Prostate gland (tissue), 2 donors: ENCODE data around the gene WWTR1. TPM values are rescaled to one million over a fixed set of nuclear protein-coding genes. Genes with fewer than 3 reads are reported as not detected.
A peak's percentile ranks its signal among the peaks of the same experiment; 100 is the strongest.

Experiments
- DNase-seq: peaks from one replicate; pipeline ENCODE4 v3.0.0-alpha.2; 2019; ENCODE audit warnings: low spot score
- H3K27ac ChIP-seq, 2 donors: fragments of 200-600 bp; sonication (generic); 2 replicates each; pipeline ENCODE4 v1.5.1; 2017 to 2019
- H3K27me3 ChIP-seq: fragments of 200-600 bp; sonication (generic); replicated peaks from 2 replicates; pipeline ENCODE4 v1.5.1; 2019; ENCODE audit not compliant: insufficient read depth
- H3K36me3 ChIP-seq, 2 donors: fragments of 200-600 bp; sonication (generic); 1 replicate in 1 of 2; 2 replicates in 1 of 2; pipeline versions ENCODE4 v1.5.1 to v1.8.1; 2017 to 2019
- H3K4me1 ChIP-seq: fragments of 200-600 bp; sonication (generic); replicated peaks from 2 replicates; pipeline ENCODE4 v1.5.1; 2019
- H3K4me3 ChIP-seq, 2 donors: fragments of 200-600 bp; sonication (generic); 2 replicates each; pipeline ENCODE4 v1.5.1; 2017 to 2019
- H3K9me3 ChIP-seq: fragments of 200-600 bp; sonication (generic); 2 replicates; pipeline ENCODE4 v1.5.1; 2017
- CTCF ChIP-seq, 4 experiments: fragments of 200-600 bp in 2 of 4; fragments of 450-650 bp in 2 of 4; sonication (generic) in 2 of 4; IDR thresholded peaks; 1 replicate in 3 of 4; 2 replicates in 1 of 4; pipeline ENCODE4 v1.5.1; 2016 to 2019; ENCODE audit warnings: antibody characterized with exemption in 4 of 4, mild to moderate bottlenecking in 2 of 4, moderate library complexity in 2 of 4
- POLR2A ChIP-seq: fragments of 450-650 bp; IDR thresholded peaks from one replicate; pipeline ENCODE4 v1.6.1; 2016; ENCODE audit warnings: antibody characterized with exemption, mild to moderate bottlenecking
- POLR2AphosphoS5 ChIP-seq: sonication (generic); formaldehyde crosslinking; IDR thresholded peaks from one replicate; pipeline ENCODE4 v1.6.1; 2017; ENCODE audit warnings: antibody characterized with exemption
- WGBS: methylation state at CpG from one replicate; pipeline ENCODE4 v1.1.5; 2018; 5-methylcytosine and 5-hydroxymethylcytosine counted together
- intact Hi-C: fragments of 100-400 bp; cut with DNase I; formaldehyde crosslinking; loops from one replicate; pipeline ENCODE4 v1.14.2; 2022
- total RNA-seq, 2 donors: library from RNA; depleted of rRNA; stranded (reverse); fragments of >200 nt; gene quantifications; one replicate each; pipeline ENCODE4 v1.1.0, GENCODE V29; 2016

WWTR1 gene
- total RNA-seq, 2 donors from 2014 or later = 47.5 to 79.4 TPM

- Histone ChIP-seq H3K4me1 (peaks cover 9% of the 10 kb centered on the region), H3K27ac (peak overlapping the region in 1 of 2 donors; percentile 15), H3K9me3 (no peaks in the 10 kb centered on the region), H3K27me3 (no peaks in the 10 kb centered on the region), H3K4me3 (no peak overlapping the region), H3K36me3 (no peaks in the 10 kb centered on the region)
- intact Hi-C loops = no loop called here
- DNase-seq = no peak
- no peak for TF ChIP-seq CTCF (IDR thresholded peaks at IDR 0.05)
- TF ChIP-seq POLR2A = no peak
- TF ChIP-seq POLR2AphosphoS5 = no peak
- 74% methylated on average over 3 of the region's 3 CpGs for whole genome bisulfite sequencing
Measured at GRCh38 chr3:149643963-149644362, 13.9 kb downstream of the WWTR1 start.

GRCh38 chr3:149643482-149643798, 14.4 kb downstream of the WWTR1 start:
- TF ChIP-seq CTCF (IDR thresholded peaks at IDR 0.05) (no peak), POLR2A (no peak), POLR2AphosphoS5 (no peak)
- no peaks in the 10 kb centered on the region for H3K36me3 ChIP-seq
- H3K4me3 ChIP-seq = no peak overlapping the region
- intact Hi-C loops = no loop called here
- peaks cover 9% of the 10 kb centered on the region for H3K4me1 ChIP-seq
- WGBS = 15% methylated on average over 4 of the region's 4 CpGs
- no peaks in the 10 kb centered on the region for H3K27me3 ChIP-seq
- DNase-seq = no peak
- H3K27ac ChIP-seq = peak overlapping the region; percentile 15 to 37
- no peaks in the 10 kb centered on the region for H3K9me3 ChIP-seq

GRCh38 chr3:149640976-149641728, 16.7 kb downstream of the WWTR1 start:
- DNase-seq = no peak
- intact Hi-C loops = no loop called here
- H3K4me1 ChIP-seq = peaks cover 9% of the 10 kb centered on the region
- WGBS = 34% methylated on average over 7 of the region's 7 CpGs
- H3K36me3 ChIP-seq = no peaks in the 10 kb centered on the region
- peak overlapping the region; percentile 5 to 14 for H3K27ac ChIP-seq
- no peaks in the 10 kb centered on the region for H3K9me3 ChIP-seq
- H3K4me3 ChIP-seq = no peak overlapping the region
- TF ChIP-seq POLR2A (no peak), CTCF (IDR thresholded peaks at IDR 0.05) (no peak), POLR2AphosphoS5 (no peak)
- H3K27me3 ChIP-seq = no peaks in the 10 kb centered on the region

- TF ChIP-seq POLR2AphosphoS5 (no peak), CTCF (IDR thresholded peaks at IDR 0.05) (no peak), POLR2A (no peak)
- Histone ChIP-seq H3K9me3 (no peaks in the 10 kb centered on the region), H3K4me1 (peaks cover 14% of the 10 kb centered on the region), H3K4me3 (no peak overlapping the region), H3K36me3 (no peaks in the 10 kb centered on the region), H3K27me3 (no peaks in the 10 kb centered on the region), H3K27ac (peak overlapping the region in 1 of 2 donors; percentile 54)
- 69% methylated on average over 2 of the region's 2 CpGs for WGBS
- intact Hi-C loops = no loop called here
- DNase-seq = no peak
Measured at GRCh38 chr3:149639093-149639486, 18.7 kb downstream of the WWTR1 start.
